RWPE2 (cell line): ENCODE data around the gene LRFN5.

Experiments used
- ATAC-seq: fragments of 200-7000 bp; cut with Tn5 transposase; 3 replicates; pipeline ENCODE4 v1.9.1; 2021; ENCODE audit warnings: low read depth
- DNase-seq: peaks from one replicate; pipeline ENCODE4 v3.0.0-alpha.2; 2020; ENCODE audit warnings: low spot score
- H3K27ac ChIP-seq: fragments of 450-650 bp; 2 replicates; pipeline ENCODE4 v1.5.1; 2017; ENCODE audit warnings: mild to moderate bottlenecking; ENCODE audit not compliant: poor library complexity, severe bottlenecking
- H3K27me3 ChIP-seq: fragments of 250-450 bp; sonication (Bioruptor Pico); 2 replicates; pipeline ENCODE4 v1.5.1; 2021; ENCODE audit warnings: mild to moderate bottlenecking, moderate library complexity; ENCODE audit not compliant: insufficient read depth, poor library complexity, severe bottlenecking
- H3K36me3 ChIP-seq: fragments of 250-450 bp; sonication (Bioruptor Pico); 2 replicates; pipeline ENCODE4 v1.5.1; 2020; ENCODE audit warnings: low read depth, mild to moderate bottlenecking, moderate library complexity
- H3K4me1 ChIP-seq: fragments of 250-450 bp; sonication (Bioruptor Pico); 2 replicates; pipeline ENCODE4 v1.5.1; 2021; ENCODE audit warnings: mild to moderate bottlenecking, moderate library complexity; ENCODE audit not compliant: insufficient read depth, poor library complexity, severe bottlenecking
- H3K4me3 ChIP-seq: fragments of 250-450 bp; sonication (Bioruptor Pico); 2 replicates; pipeline ENCODE4 v1.5.1; 2021; ENCODE audit warnings: mild to moderate bottlenecking, moderate library complexity; ENCODE audit not compliant: severe bottlenecking
- H3K9me3 ChIP-seq: fragments of 250-450 bp; sonication (Bioruptor Pico); 2 replicates; pipeline ENCODE4 v1.5.1; 2021; ENCODE audit warnings: mild to moderate bottlenecking, moderate library complexity; ENCODE audit not compliant: severe bottlenecking
- CTCF ChIP-seq: fragments of 450-650 bp; IDR thresholded peaks from one replicate; pipeline ENCODE4 v1.5.1; 2017; ENCODE audit warnings: mild to moderate bottlenecking, moderate library complexity; ENCODE audit not compliant: poor library complexity, severe bottlenecking

The LRFN5 gene

GRCh38 chr14:41915732-41916131, 309.1 kb downstream of the LRFN5 start:
- DNase-seq: no peak
- Histone ChIP-seq H3K36me3 (no peaks in the 10 kb centered on the region), H3K27me3 (peaks cover 4% of the 10 kb centered on the region), H3K4me3 (no peak overlapping the region), H3K27ac (no peak overlapping the region), H3K9me3 (peaks cover 2% of the 10 kb centered on the region), H3K4me1 (no peaks in the 10 kb centered on the region)
- no peak for ATAC-seq
- TF ChIP-seq CTCF: no peak

GRCh38 chr14:41916313-41916712, 309.6 kb downstream of the LRFN5 start:
- H3K27ac ChIP-seq: no peak overlapping the region

GRCh38 chr14:41925409-41925808, 318.7 kb downstream of the LRFN5 start:
- DNase-seq (no peak), ATAC-seq (peak; percentile 62; the same call in 2 of the 3 replicates)
- Histone ChIP-seq H3K27ac (no peak overlapping the region), H3K36me3 (no peaks in the 10 kb centered on the region), H3K9me3 (no peaks in the 10 kb centered on the region), H3K27me3 (peaks cover 12% of the 10 kb centered on the region), H3K4me1 (no peaks in the 10 kb centered on the region), H3K4me3 (no peak overlapping the region)
- peak; percentile 64 for TF ChIP-seq CTCF

More at GRCh38 chr14:41916313-41916712, 309.6 kb downstream of the LRFN5 start:
- H3K27me3 ChIP-seq: peaks cover 5% of the 10 kb centered on the region
- DNase-seq: no peak
- H3K36me3 ChIP-seq: no peaks in the 10 kb centered on the region
- H3K4me3 ChIP-seq: no peak overlapping the region
- H3K9me3 ChIP-seq: peaks cover 2% of the 10 kb centered on the region
- no peak for TF ChIP-seq CTCF
- no peak for ATAC-seq
- H3K4me1 ChIP-seq: no peaks in the 10 kb centered on the region

- DNase-seq (no peak), ATAC-seq (no peak; the same call in 2 of the 3 replicates)
- H3K4me3 ChIP-seq: no peak overlapping the region
Measured at GRCh38 chr14:41950428-41951151, 343.9 kb downstream of the LRFN5 start.

More at GRCh38 chr14:41950428-41951151, 343.9 kb downstream of the LRFN5 start:
- H3K27me3 ChIP-seq: peaks cover 23% of the 10 kb centered on the region
- TF ChIP-seq CTCF: no peak
- H3K4me1 ChIP-seq: no peaks in the 10 kb centered on the region
- H3K9me3 ChIP-seq: no peaks in the 10 kb centered on the region
- H3K36me3 ChIP-seq: no peaks in the 10 kb centered on the region
- H3K27ac ChIP-seq: no peak overlapping the region
